GM21367 (cell line): ENCODE measurements around the gene NDUFC2.
"Not testable (repeated sequence)": the region's sequence is repeated elsewhere in the genome, so short reads cannot be mapped to it uniquely, and the experiment has no call there.

Source experiments
- ATAC-seq: cut with Tn5 transposase; IDR thresholded peaks from one replicate; pipeline ENCODE4 v1.9.1; 2021; ENCODE audit not compliant: unreplicated experiment

The NDUFC2 gene

DNA sequence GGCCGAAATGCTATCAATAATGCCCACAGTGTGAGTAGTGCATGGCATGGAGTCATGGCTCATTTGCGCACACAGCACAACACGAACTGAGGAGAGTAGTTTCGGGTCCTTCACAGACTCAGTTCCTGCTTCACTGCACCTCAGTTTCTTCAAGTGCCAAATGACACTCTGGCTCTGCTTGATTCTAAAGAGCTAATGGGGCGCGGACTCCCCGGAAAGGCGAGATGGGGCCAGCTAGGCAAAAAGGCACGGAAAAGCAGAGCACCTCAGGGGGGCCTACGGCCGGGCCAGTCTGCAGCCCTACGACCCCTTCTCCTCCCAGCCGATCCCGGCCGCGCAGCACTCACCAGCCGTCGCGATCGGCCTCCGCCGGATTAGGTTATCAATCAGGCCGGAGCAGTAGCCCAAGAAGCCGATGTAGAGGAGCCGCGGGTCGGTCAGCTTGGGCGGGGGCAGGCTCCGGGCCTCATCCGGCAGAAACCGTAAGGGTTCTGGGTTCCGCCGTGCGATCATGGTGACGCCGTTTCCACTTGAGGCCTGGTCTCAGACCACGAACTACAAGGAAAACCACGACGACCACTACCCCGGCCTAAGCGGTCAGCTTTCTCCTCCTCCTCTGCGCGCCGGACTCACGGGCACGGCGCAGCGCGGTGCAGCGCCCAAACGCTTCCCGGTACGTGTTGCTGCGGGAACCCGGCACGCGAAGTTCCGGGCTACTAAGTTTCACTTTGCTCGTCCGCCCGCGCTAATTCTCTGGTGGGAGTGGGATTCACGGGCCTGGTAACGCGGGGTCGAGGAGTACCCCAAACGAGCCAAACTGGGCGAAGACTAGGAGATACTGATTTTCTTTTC, at the start of gene NDUFC2:
Gene NDUFC2, minus strand, starts transcription at position 631 of the 852 bp plus-strand sequence. Its CDS starts 118 bp downstream, at position 513.
- ATAC-seq, result peak; percentile 67

DNA sequence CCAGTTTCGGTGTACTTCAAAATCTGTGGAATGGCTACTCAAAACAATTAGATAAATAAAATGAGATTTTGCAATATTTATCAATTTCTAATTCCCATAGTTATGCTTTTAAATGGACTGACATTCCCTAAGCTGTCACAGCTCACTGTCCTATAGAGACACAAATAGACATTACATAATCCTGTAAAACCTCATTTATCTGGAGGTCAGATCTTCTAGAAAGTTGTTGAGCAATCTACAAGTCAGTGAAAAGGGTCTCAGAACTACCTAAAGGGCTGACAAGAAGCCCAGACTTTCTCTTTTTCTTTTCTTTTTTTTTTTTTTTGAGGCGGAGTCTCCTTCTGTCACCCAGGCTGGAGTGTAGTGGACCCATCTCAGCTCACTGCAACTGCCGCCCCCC, 47.7 kb upstream of the NDUFC2 start:
- ATAC-seq, result no peak

DNA sequence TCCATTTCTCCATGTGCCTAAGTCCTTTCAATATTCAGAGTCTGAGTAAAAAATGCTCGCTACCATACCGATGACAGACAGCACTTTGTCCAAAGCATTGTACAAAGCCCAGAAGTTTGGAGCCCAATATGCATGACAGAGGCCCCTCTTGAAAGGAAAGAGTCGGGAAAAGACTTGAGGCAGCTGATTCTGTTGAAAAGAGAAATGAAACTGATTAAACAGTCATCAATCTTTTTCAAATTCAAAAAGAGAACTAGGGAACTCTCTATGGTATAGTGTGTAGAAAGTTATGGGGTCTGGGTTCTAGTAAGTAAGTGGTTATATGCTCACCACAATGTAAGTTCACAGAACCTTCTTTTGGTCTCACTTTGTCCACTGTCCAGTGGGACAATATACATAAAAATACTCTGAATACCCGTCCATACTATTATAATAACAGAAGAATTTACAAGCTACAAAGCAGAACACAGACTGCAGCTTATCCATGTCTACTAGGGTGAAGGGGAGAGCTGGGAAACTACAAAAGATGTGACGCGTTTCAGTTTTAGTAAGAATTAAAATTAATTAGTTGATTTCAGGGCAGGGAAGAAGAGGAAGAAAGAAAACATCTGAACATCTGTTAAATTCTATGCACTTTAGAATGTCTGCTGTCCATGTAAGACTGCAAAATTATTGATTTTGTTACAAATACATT, 33.1 kb upstream of the NDUFC2 start:
- ATAC-seq, result no peak

DNA sequence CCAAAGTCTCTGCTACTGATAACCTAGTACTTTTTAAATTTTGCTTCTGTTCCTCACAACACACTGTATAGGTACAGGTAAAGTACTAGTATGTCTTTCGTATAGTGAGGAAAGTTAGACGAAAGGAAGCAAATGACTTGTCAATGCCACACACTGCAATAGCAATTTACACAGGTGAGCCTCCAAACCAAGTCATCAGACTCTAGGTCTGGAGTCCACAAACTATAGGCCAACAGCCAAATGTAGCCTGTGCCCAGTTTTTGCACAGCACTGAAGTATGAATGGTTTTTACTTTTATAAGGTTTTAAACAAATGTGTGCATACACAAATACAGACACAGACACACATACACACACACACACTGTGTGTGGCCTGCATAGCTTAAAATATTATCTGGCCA, 31.6 kb upstream of the NDUFC2 start:
- no peak for ATAC-seq

DNA sequence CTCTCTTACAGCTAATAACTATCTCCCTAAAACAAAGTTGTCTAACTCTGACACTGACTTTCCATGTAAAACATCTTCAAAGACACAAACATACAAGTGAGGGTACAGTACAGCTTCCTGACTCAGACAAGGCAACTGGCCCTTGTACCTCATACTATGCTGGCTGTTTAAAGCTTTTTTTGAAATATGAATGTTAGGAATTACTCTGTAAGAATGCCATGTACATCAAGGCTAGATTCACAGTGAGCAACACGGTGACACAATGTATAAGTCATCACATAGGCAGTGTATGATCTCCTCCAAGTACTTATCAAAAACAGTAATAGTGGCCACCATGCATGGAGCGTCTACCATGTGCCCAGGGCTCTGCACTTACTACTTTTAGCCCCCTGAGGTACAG, 31.2 kb upstream of the NDUFC2 start:
- ATAC-seq, result no peak

DNA sequence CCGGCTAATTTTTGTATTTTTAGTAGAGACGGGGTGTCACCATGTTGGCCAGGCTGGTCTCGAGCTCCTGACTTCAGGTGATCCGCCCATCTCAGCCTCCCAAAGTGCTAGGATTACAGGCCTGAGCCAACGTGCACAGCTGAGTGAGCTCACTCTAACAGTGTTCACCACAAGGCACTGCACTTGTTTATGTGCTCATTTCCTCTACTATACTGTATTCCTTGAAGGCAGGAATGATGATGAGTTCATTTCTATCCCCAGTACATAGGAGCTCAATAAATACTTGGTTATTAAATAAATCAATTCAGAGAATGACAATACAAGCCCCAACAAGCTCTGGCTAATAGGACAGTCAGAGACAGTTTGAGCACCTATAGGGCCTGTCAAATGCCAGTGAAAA, 30.7 kb upstream of the NDUFC2 start:
- ATAC-seq, result no peak

DNA sequence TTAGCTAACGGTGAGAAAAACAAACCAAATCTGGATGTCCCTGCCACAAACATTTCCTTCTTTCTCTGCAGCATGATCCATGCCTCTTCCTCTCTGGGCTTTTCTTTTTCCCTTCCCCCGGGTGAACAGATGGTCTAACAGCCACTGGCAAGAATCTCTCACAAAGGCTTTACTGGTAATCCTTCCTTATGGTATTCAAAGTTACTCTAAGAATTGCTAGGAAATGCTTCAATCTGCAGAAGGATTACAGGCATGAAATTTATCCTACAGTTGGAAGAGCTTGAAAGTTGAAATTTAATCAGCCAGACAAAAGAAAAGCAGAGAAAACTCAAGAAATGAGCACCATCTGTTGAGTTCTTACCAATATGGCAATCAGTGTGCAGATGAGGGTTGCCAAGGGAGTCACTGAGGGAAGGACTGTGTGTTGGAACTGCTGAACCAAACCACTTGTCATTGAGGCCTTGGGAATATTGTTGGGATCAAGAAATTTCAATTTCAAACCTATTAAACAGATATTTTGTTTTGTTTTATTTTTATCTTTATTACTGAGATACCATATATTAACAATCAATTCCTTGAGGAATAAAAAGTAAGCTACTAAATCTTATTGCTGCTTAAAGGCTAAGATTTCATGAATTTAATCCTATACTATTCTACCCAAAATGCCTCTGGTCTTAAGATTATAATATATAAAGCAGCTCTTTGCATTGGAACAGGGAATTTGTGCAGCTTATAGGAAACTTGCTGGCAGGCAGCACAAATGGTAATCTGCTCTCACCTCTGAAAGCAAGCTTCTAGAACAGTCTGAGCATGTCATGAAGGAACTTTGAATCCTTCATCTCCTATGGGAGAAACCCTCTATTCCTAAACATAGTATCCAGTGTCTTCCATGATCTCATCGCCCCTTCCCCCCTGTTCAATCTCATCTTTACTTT, 29.7 kb upstream of the NDUFC2 start:
- no peak for ATAC-seq

DNA sequence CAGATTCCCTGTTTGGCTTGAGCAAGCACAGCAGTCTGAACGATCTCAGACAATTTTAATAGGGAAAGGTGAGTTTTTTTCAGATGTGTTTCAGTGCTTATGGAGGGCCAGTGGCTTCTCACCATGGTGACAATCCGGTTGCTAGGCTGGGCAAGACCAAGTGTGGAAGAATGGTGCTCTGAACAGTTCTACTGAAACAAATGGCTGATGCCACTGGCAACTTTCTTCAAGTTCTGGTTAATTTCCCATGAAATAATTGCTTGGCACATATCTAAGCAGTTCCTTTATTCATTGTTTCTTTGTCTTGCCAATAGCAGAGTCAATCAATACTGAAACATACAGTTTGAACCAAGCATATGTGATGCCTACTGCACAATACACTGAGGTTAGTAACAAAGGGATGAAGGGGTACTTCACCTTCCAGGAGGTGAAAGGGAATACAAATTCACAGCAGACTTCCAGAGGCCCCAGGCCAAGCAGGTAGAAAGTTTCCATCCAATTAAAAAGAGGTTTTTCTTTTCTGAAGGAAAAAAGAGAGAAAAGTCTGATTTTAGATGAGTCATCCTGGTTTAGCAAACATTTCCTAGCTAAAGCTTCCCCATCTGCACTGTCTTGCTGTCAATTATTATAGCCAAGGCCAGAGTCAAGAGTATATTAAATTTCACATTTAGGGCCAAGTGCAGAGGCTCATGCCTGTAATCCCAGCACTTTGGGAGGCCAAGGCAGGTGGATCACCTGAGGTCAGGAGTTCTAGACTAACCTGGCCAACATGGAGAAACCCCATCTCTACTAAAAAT, 21.2 kb upstream of the NDUFC2 start:
- ATAC-seq, result no peak

DNA sequence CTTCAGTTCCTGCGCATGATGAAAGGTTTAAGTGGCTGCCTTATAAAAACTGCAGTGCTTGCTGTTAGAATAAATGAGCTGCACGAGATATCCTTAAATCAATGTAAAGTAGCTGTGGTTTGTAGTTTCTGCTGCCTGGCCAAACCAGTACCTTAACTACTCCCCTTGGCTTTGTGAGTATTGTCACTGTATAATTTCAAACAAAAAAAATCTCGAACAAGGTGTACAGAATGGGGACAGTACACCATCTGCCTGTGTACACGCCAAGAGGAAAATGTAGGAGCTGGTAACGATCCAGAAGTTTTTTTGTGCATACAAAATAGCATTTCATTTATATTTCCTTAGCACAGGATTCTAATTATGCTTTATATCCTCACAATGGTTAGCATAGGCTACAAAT, 20.6 kb upstream of the NDUFC2 start:
- no peak for ATAC-seq

DNA sequence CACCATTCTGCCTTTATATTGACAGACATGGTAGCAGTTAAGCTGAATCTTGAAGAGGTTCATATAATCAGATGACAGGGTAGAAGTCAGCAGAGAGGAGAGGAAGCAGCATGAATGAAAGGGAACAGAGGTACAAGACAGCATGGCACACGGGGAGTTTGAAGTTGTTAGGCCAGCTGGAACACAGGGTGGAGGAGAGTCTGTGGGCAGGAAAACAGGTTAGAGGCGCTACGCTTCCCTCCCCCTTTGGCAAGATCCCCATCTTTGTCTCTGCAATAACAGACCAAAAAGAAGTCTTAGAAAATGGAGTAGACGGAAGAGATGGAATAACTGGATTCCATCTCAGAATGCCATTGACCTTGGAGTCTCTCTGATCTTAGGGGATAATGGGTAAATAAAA, 20.0 kb upstream of the NDUFC2 start:
- ATAC-seq, result no peak

DNA sequence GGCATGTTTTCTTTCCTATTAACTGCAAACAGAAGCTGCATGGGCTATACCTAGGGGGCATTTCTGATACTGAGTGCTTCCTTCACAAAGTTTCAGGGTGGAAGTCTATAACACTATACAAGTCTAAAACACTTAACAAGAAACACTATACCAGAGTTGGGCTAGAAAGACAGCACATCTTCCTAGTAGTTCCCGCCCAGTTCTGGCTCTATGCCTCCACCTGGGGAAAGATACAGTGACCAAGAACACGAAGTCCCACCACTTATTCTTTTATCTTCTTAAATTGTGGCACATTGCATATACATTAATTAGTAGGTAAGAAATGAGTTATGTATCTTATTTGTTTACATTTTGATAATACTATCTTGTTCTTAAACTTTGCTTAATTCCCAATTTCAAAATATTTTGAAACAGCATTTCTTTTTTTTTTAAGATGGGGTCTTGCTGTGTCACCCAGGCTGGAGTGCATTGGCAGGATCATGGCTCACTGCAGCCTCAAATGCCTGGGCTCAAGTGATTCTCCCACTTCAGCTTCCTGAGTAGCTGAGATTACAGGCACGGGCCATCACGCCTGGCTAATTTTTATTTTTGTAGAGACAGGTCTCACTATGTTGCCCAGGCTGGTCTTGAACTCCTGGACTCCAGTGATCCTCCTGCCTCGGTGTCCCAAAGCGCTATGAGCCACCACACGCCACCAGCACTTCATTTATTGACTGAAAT, 18.2 kb upstream of the NDUFC2 start:
- ATAC-seq, result no peak

DNA sequence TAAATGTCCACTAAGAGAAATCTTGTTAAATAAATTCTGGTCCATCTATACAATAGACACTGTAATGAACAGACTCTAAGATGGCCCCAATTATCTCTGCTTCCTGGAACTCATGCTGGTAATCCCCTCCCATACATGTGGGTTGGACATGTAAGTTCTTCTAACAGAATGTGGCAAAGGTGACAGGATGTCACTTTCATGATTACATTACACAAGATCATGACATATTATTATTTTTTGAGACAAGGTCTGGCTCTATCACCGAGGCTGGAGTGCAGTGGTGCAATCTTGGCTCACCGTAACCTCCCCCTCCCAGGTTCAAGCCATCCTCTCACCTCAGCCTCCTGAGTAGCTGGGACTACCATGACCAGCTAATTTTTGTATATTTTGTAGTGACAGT, 14.6 kb upstream of the NDUFC2 start:
- ATAC-seq, result no peak

DNA sequence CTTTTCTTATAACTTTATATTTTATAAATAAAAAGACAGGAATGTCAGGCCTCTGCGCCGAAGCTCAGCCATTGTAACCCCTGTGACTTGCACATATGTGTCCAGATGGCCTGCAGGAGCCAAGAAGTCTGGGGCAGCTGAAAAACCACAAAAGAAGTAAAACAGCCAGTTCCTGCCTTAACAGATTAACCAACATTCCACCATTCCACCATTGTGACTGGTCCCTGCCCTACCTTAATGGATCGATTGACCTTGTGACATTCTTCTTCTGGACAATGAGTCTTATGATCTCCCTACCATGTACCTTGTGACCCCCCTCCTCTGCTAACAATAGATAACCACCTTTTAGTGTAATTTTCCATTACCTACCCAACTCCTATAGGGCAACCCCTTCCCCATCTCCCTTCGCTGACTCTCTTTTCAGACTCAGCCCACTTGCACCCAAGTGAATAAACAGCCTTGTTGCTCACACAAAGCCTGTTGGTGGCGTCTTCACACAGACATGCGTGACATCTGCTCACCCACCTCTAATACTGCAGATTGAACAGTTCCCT, 6.9 kb upstream of the NDUFC2 start:
- not testable (repeated sequence) for ATAC-seq

DNA sequence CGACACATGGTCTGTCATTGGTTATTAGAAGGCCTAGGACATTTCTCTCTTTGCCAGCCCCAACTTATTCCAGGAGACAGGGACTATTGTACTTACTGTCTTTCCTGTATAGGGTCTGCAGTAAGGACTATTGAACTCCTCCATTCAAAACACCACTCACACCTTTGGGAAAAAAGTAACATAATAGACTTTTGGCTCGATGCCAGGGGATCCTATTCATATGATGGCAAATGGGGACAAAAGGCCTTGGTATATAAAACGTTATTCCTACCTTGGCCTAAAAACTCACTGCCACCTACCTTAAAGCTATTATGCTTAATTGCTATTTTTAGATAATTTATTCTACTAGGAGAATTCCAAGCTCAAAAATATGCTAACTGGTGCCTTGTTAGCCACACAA, 6.3 kb upstream of the NDUFC2 start:
- ATAC-seq, result no peak

DNA sequence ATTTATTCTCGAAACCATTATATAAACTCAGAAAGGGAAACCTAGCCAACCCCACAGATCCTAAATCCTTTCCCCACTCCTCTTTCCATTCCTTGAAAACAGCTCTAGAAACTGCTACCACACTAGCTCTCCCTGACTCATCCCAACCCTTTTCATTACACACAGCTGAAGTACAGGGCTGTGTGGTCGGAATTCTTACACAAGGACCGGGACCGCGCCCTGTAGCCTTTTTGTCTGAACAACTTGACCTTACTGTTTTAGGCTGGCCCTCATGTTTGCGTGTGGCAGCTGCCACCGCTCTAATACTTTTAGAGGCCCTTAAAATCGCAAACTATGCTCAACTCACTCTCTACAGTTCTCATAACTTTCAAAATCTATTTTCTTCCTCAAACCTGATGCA, 4.8 kb upstream of the NDUFC2 start:
- not testable (repeated sequence) for ATAC-seq

DNA sequence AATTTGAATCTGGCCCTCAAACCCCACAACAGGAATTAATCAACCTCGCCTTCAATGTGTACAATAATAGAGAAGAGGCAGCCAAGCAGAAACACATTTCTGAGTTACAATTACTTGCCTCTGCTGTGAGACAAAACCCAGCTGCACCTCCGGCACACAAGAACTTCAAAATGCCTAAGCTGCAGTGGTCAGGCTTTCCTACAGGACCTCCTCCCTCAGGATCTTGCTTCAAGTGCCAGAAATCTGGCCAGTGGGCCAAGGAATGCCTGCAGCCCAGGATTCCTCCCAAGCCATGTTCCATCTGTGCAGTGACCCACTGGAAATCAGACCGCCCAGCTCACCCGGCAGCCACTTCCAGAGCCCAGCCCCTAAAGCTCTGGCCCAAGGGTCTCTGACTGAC, 3.4 kb upstream of the NDUFC2 start:
- no peak for ATAC-seq

DNA sequence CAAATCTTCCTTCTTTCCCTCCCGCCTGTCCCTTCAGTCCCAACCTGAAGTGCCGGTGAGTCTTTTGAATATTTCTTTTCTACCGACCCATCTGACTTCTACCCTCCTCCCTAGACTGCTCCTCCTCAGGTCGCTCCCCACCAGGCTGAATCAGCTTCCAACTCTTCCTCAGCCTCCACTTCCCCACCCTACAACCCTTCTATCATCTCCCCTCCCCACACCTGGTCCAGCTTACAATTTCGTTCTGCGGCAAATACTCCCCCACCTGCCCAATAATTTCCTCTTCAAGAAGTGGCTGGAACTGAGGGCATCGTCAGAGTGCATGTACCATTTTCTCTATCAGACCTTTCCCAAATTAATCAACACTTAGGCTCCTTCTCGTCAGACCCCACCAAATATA, 2.5 kb upstream of the NDUFC2 start:
- no peak for ATAC-seq

DNA sequence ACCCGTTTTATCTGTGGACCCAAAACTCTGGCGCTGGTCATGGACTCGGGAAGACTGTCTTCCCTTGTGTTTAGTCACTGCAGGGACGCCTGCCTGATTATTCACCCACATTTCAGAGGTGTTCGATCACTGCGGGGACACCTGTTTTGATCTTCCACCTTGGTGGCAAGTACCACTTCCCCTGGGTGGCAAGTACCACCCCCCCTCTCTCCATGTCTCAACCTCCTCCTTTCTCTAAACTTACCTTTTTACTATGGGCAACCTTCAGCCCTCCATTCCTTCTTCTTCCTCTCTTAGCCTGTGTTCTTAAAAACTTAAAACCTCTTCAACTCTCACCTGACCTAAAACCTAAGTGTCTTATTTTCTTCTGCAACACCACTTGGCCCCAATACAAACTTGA, 1.9 kb upstream of the NDUFC2 start:
- ATAC-seq, result no peak

DNA sequence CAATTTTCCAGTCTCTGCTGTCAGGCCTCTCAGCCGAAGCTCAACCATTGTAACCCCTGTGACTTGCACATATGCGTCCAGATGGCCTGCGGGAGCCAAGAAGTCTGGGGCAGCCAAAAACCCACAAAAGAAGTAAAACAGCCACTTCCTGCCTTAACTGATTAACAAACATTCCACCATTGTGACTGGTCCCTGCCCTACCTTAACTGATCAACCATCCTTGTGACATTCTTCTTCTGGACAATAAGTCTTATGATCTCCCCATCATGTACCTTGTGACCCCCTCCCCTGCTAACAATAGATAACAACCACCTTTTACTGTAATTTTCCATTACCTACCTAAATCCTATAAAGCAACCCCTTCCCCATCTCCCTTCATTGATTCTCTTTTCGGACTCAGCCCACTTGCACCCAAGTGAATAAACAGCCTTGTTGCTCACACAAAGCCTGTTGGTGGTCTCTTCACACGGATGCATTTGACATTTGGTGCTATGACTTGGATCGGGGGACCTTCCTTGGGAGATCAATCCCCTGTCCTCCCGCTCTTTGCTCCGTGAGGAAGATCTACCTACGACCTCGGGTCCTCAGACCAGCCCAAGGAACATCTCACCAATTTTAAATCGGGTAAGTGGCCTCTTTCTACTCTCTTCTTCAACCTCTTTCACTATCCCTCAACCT, 1.3 kb upstream of the NDUFC2 start:
- no peak for ATAC-seq
